GM12891 (cell line): ENCODE data around the gene PRDM1.

Source experiments
- POLR2A ChIP-seq: IDR thresholded peaks from 2 replicates; pipeline ENCODE4 v1.6.1; 2011; ENCODE audit warnings: low read depth, low read length, control low read depth
- TAF1 ChIP-seq: IDR thresholded peaks from 2 replicates; pipeline ENCODE4 v1.6.1; 2011; ENCODE audit warnings: low read depth, low read length, control low read depth

- TF ChIP-seq TAF1 (no peak), POLR2A (no peak)
Observed at GRCh38 chr6:106155219-106155830, 69.2 kb downstream of the PRDM1 start.
